Stimulated activated CD4-positive, alpha-beta T cell treated with anti-CD3 and anti-CD28 coated beads, TNF-alpha, amount 100 ng/mL, for 24 hours (primary cell): ENCODE data around the gene COA6.
"Not testable (repeated sequence)": the region's sequence is repeated elsewhere in the genome, so short reads cannot be mapped to it uniquely, and the experiment has no call there.

Experiments used
- DNase-seq, 3 experiments: peaks; one replicate each; pipeline ENCODE4 v3.0.0-alpha.2; 2020; ENCODE audit warnings: low read depth in 3 of 3

COA6 gene

GRCh38 chr1:234369784-234370183 lies 3.5 kb upstream of the COA6 start:
- DNase-seq: no peak

GRCh38 chr1:234371414-234371813 lies 1.8 kb upstream of the COA6 start:
- no peak for DNase-seq

- DNase-seq: no peak
Measured at GRCh38 chr1:234372011-234372757, 1.1 kb upstream of the COA6 start.

- no peak for DNase-seq
Measured at GRCh38 chr1:234373959-234374254, 651 bp downstream of the COA6 start.

- no peak for DNase-seq
Measured at GRCh38 chr1:234375672-234376071, 2.4 kb downstream of the COA6 start.

- DNase-seq: not testable (repeated sequence)
Measured at GRCh38 chr1:234379591-234380109, 6.4 kb downstream of the COA6 start.

- no peak for DNase-seq
Measured at GRCh38 chr1:234381699-234382555, 8.7 kb downstream of the COA6 start.

GRCh38 chr1:234386122-234386521 lies 12.9 kb downstream of the COA6 start:
- no peak for DNase-seq

GRCh38 chr1:234388094-234388493 lies 14.8 kb downstream of the COA6 start:
- no peak for DNase-seq

GRCh38 chr1:234393190-234393589 lies 19.9 kb downstream of the COA6 start:
- no peak for DNase-seq

GRCh38 chr1:234395297-234395696 lies 22.0 kb downstream of the COA6 start:
- no peak for DNase-seq

- no peak for DNase-seq
Measured at GRCh38 chr1:234396092-234396491, 22.8 kb downstream of the COA6 start.

GRCh38 chr1:234396871-234397270 lies 23.6 kb downstream of the COA6 start:
- no peak for DNase-seq

- DNase-seq: no peak
Measured at GRCh38 chr1:234397732-234398131, 24.5 kb downstream of the COA6 start.

GRCh38 chr1:234398849-234399381 lies 25.7 kb downstream of the COA6 start:
- DNase-seq: no peak

- not testable (repeated sequence) for DNase-seq
Measured at GRCh38 chr1:234399515-234399914, 26.3 kb downstream of the COA6 start.

- no peak for DNase-seq
Measured at GRCh38 chr1:234400773-234401172, 27.5 kb downstream of the COA6 start.

GRCh38 chr1:234401658-234402057 lies 28.4 kb downstream of the COA6 start:
- no peak for DNase-seq

GRCh38 chr1:234402939-234403338 lies 29.7 kb downstream of the COA6 start:
- no peak for DNase-seq

- no peak for DNase-seq
Measured at GRCh38 chr1:234405676-234406075, 32.4 kb downstream of the COA6 start.

- no peak for DNase-seq
Measured at GRCh38 chr1:234406871-234407270, 33.6 kb downstream of the COA6 start.

- peak; percentile 31 to 64 (median 61) for DNase-seq
Measured at GRCh38 chr1:234408757-234409156, 35.5 kb downstream of the COA6 start.

GRCh38 chr1:234409328-234409727 lies 36.1 kb downstream of the COA6 start:
- no peak for DNase-seq
